ENCODE measurements around the gene GLYATL3. TPM values are rescaled to one million over a fixed set of nuclear protein-coding genes. Genes with fewer than 3 reads are reported as not detected.

GLYATL3 gene
- total RNA-seq, 1 donor from 2014 or later, result not detected

- Mint-ChIP-seq H3K9me3 (no peaks in the 10 kb centered on the region), H3K27ac (no peak overlapping the region), H3K27me3 (peaks cover 8% of the 10 kb centered on the region), H3K4me3 (no peak overlapping the region), H3K4me1 (no peaks in the 10 kb centered on the region), H3K36me3 (ENCODE audit: low read depth) (no peaks in the 10 kb centered on the region)
- ChIA-PET CTCF (no interaction called here), POLR2A (no interaction called here)
- DNase-seq (no peak), ATAC-seq (ENCODE audit: low read depth) (no peak)
- no peak for TF ChIP-seq CTCF (IDR thresholded peaks at IDR 0.05)
- intact Hi-C loops (cut with micrococcal nuclease), result no loop called here
Observed at GRCh38 chr6:49515485-49516146, 15.9 kb downstream of the GLYATL3 start.

GRCh38 chr6:49516147-49516505, 16.4 kb downstream of the GLYATL3 start:
- intact Hi-C loops (cut with micrococcal nuclease), result no loop called here
- Mint-ChIP-seq H3K9me3 (no peaks in the 10 kb centered on the region), H3K36me3 (ENCODE audit: low read depth) (no peaks in the 10 kb centered on the region), H3K4me1 (no peaks in the 10 kb centered on the region), H3K27me3 (peaks cover 7% of the 10 kb centered on the region), H3K4me3 (no peak overlapping the region), H3K27ac (no peak overlapping the region)
- DNase-seq (no peak), ATAC-seq (ENCODE audit: low read depth) (no peak)
- POLR2A ChIA-PET, result no interaction called here
- TF ChIP-seq CTCF (IDR thresholded peaks at IDR 0.05), result no peak
- CTCF ChIA-PET, result no interaction called here

- intact Hi-C loops (cut with micrococcal nuclease), result no loop called here
- CTCF ChIA-PET, result no interaction called here
- Mint-ChIP-seq H3K36me3 (ENCODE audit: low read depth) (no peaks in the 10 kb centered on the region), H3K9me3 (no peaks in the 10 kb centered on the region), H3K4me1 (no peaks in the 10 kb centered on the region), H3K27me3 (peaks cover 2% of the 10 kb centered on the region), H3K4me3 (no peak overlapping the region), H3K27ac (no peak overlapping the region)
- POLR2A ChIA-PET, result no interaction called here
- ATAC-seq (ENCODE audit: low read depth) (no peak), DNase-seq (no peak)
- no peak for TF ChIP-seq CTCF (IDR thresholded peaks at IDR 0.05)
Observed at GRCh38 chr6:49517919-49518318, 18.2 kb downstream of the GLYATL3 start.

GRCh38 chr6:49519660-49520059, 19.9 kb downstream of the GLYATL3 start:
- DNase-seq, result no peak
- Mint-ChIP-seq H3K36me3 (ENCODE audit: low read depth) (no peaks in the 10 kb centered on the region), H3K27ac (no peak overlapping the region), H3K4me3 (no peak overlapping the region), H3K9me3 (no peaks in the 10 kb centered on the region), H3K27me3 (no peaks in the 10 kb centered on the region), H3K4me1 (no peaks in the 10 kb centered on the region)
- intact Hi-C loops (cut with micrococcal nuclease), result no loop called here
- no peak for ATAC-seq (ENCODE audit: low read depth)
- CTCF ChIA-PET, result no interaction called here
- POLR2A ChIA-PET, result no interaction called here
- TF ChIP-seq CTCF (IDR thresholded peaks at IDR 0.05), result no peak

GRCh38 chr6:49522710-49523593, 23.2 kb downstream of the GLYATL3 start:
- POLR2A ChIA-PET, result no interaction called here
- no peak for TF ChIP-seq CTCF (IDR thresholded peaks at IDR 0.05)
- Mint-ChIP-seq H3K9me3 (no peaks in the 10 kb centered on the region), H3K4me3 (no peak overlapping the region), H3K27me3 (no peaks in the 10 kb centered on the region), H3K4me1 (no peaks in the 10 kb centered on the region), H3K36me3 (ENCODE audit: low read depth) (no peaks in the 10 kb centered on the region), H3K27ac (no peak overlapping the region)
- intact Hi-C loops (cut with micrococcal nuclease), result no loop called here
- no peak for DNase-seq
- CTCF ChIA-PET, result no interaction called here
- no peak for ATAC-seq (ENCODE audit: low read depth)

Data from activated B cell treated with CpG ODN at 0.5 μM for 24 hours (primary cell).